ENCODE measurements around the gene COBL. TPM values are rescaled to one million over a fixed set of nuclear protein-coding genes. Genes with fewer than 3 reads are reported as not detected.

COBL gene
- total and polyA plus RNA-seq, 10 of the 15 experiments (the other 5 are each of a cell fraction or from before 2014, with no cell fraction given) = 0.21 TPM; not detected in 9

GRCh38 chr7:51020944-51021343 is 295.7 kb downstream of the COBL start (continued):
- TF ChIP-seq ATF2 (IDR thresholded peaks at IDR 0.05; ENCODE audit: low read length) (no peak), BMI1 (IDR thresholded peaks at IDR 0.05; ENCODE audit: borderline replicate concordance) (no peak), HDGF (IDR thresholded peaks at IDR 0.05) (no peak)

DNA sequence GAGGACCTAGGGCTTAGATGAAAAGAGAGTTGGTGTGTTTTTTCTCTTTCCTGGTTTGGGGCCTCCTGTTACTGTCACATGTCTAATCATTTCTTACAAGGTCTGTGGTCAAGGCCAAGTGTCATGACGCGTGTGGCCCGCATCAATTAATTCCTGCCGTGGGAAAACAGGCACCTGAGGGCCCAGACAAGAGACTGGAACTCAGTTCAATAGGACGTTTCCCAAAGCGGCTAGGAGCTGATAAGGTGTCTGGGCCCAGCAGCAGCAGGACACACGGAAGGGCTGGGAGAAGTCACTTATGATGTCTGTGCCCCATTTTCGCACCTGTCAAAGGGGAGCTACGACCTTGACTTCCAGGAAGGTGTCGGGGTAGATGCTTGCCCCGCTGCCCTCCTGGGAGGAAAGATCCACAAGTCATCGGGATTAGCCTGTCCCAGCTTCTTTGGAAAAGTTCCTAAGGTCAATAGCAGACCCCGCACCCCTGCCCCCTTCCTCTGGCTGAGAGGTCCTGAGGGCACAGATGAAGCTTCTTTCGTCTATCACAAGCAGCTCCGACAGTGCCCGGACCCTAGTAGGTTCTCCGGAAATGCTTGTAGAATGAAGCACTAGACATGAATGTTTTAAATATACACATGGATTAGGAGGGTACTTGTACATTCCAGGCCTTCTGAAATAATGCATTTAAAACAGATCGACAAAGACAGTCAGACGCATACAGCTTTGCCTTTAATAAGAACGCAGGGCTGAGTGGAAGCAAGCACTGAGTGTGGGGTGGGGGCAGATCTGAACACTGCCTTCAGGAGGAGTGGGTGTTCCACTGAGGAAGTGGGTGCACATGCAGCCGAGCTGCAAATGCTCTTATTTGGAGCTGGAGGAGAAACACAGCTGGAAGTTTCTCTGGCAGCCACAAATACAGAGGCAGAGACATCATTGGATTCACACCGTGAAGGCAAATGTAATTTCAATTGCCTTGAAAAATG is 296.4 kb downstream of the COBL start:
- intact Hi-C loops (cut with micrococcal nuclease; ENCODE audit: unreplicated experiment) = no loop called here
- H3K27me3 ChIP-seq (replicated peaks in 1 of 2; ENCODE audit: control insufficient read depth in 2 of 2, insufficient read depth in 2 of 2, low read length in 1 of 2) = no peaks in the 10 kb centered on the region
- no peak for FAIRE-seq
- ChIA-PET RAD21 (ENCODE audit: unreplicated experiment) (no interaction called here), CTCF (no interaction called here), POLR2A (no interaction called here), SMC1A (ENCODE audit: uncharacterized antibody, unreplicated experiment) (no interaction called here)
- H4K20me1 ChIP-seq (ENCODE audit: control insufficient read depth, insufficient read depth) = no peaks in the 10 kb centered on the region
- H3K79me2 ChIP-seq (ENCODE audit: control insufficient read depth, insufficient read depth, low read length) = no peaks in the 10 kb centered on the region
- no peaks in the 10 kb centered on the region; the same call in 2 of the 3 replicates for H3K9me3 ChIP-seq (replicated peaks; ENCODE audit: control insufficient read depth, insufficient read depth, low read length)
- no peak for DNase-seq (ENCODE audit: low read depth, low spot score)
- ATAC-seq = no peak
- no TSS peak for BruUV-seq (replicated peaks)
- no peak overlapping the region for H3K4me3 ChIP-seq
- no peak overlapping the region for H3K9ac ChIP-seq (ENCODE audit: control insufficient read depth, insufficient read depth, low read length)
- H3K4me1 ChIP-seq (ENCODE audit: control insufficient read depth, insufficient read depth, low read length) = no peaks in the 10 kb centered on the region
- H3K27ac ChIP-seq (ENCODE audit: control insufficient read depth, insufficient read depth) = no peak overlapping the region
- H3K36me3 ChIP-seq (ENCODE audit: control insufficient read depth in 2 of 2, insufficient read depth in 2 of 2, low read length in 1 of 2) = no peaks in the 10 kb centered on the region
- H3K4me2 ChIP-seq (ENCODE audit: control insufficient read depth, insufficient read depth) = no peak overlapping the region
- in situ Hi-C loops (cut with MboI) = no loop called here
- no peak overlapping the region for H2AFZ ChIP-seq (ENCODE audit: control insufficient read depth, low read depth, low read length)
- whole genome bisulfite sequencing (ENCODE audit: insufficient coverage, insufficient replicate concordance, low lambda C conversion rate, missing lambda C conversion rate) = 48% methylated on average over 22 of the region's 22 CpGs
- TF ChIP-seq JUNB (IDR thresholded peaks at IDR 0.05) = no peak
- TF ChIP-seq CHD4 (IDR thresholded peaks at IDR 0.05) = no peak
- TF ChIP-seq JUND (IDR thresholded peaks at IDR 0.05; ENCODE audit: low read depth, low read length) = no peak
- TF ChIP-seq, protein P1, sequence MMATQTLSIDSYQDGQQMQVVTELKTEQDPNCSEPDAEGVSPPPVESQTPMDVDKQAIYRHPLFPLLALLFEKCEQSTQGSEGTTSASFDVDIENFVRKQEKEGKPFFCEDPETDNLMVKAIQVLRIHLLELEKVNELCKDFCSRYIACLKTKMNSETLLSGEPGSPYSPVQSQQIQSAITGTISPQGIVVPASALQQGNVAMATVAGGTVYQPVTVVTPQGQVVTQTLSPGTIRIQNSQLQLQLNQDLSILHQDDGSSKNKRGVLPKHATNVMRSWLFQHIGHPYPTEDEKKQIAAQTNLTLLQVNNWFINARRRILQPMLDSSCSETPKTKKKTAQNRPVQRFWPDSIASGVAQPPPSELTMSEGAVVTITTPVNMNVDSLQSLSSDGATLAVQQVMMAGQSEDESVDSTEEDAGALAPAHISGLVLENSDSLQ (IDR thresholded peaks at IDR 0.05) = no peak
- no peak for TF ChIP-seq STAT1 (conservative IDR thresholded peaks at IDR 0.05)
- no peak for TF ChIP-seq PAX5 (IDR thresholded peaks at IDR 0.05; ENCODE audit: borderline replicate concordance, low read depth, low read length)
- TF ChIP-seq SRF (IDR thresholded peaks at IDR 0.05; ENCODE audit: low read depth in 2 of 2, low read length in 2 of 2) = no peak
- TF ChIP-seq TCF7 (IDR thresholded peaks at IDR 0.05; ENCODE audit: borderline replicate concordance) = no peak
- no peak for TF ChIP-seq SMAD1 (IDR thresholded peaks at IDR 0.05; ENCODE audit: low read depth, partially characterized antibody)
- TF ChIP-seq HDAC6 (IDR thresholded peaks at IDR 0.05; ENCODE audit: unreplicated experiment) = no peak
- no peak for TF ChIP-seq PRDM15 (CRISPR knock-in tag; IDR thresholded peaks at IDR 0.05)

Data from GM12878 (cell line).